ENCODE data around the gene TOM1L2.

GRCh38 chr17:17839791-17840707, 132.2 kb downstream of the TOM1L2 start:
- TF ChIP-seq EZH2 (IDR thresholded peaks at IDR 0.05; ENCODE audit: borderline replicate concordance, low read depth, low read length, severe bottlenecking): no peak
- no peak for TF ChIP-seq CTCF (IDR thresholded peaks at IDR 0.05; ENCODE audit: borderline replicate concordance, extremely low read depth, low read length, poor library complexity, severe bottlenecking)
